Right forelimb (tissue), 1 donor: ENCODE results near the gene VPS35.
"Not testable (repeated sequence)": the region's sequence is repeated elsewhere in the genome, so short reads cannot be mapped to it uniquely, and the experiment has no call there.

ENCODE experiments used
- DNase-seq: peaks from one replicate; pipeline ENCODE4 v3.0.0-alpha.2; 2018

The VPS35 gene

DNA sequence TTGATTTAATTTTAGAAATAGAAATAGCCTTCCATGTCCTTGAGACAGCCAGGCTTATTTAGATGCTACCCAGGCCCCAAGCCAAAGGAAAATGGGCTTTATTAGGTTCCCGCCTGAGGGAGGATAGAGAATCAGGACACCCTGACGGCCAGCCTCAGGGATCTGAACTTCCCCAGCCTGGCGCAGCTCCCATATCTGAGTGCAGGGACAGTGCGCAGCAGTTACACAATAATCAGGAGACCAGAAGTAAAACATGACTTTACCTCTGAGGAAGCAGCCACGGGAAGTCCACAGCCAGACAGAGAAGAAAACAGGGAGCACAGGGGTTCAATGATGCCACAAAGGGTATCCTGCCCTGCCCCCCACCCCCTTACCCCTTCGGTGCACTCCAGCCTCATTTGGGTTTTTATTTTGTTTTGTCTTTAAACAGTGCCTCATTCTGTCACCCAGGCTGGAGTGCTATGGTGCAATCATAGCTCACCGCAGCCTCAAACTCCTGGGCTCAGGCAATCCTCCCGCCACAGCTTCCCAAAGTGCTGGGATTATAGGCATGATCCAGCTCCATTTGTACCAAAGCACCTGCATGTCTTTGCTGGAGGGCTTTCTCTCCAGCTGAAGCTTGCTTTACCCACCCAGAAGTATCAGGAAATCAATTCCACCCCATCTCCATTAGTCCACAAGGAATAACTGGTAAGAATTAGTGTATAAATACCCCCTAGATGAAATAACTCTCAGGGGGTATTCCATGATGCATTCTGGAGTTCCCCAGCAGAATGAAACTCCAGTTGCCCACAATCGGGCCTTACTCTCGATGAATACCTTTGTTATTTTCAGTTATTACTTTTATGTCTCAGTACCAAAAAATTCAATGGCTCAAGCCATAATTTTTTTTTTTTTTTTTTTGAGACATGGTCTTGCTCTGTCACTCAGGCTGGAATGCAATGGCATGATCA is 22.4 kb upstream of the VPS35 start:
- DNase-seq: no peak

DNA sequence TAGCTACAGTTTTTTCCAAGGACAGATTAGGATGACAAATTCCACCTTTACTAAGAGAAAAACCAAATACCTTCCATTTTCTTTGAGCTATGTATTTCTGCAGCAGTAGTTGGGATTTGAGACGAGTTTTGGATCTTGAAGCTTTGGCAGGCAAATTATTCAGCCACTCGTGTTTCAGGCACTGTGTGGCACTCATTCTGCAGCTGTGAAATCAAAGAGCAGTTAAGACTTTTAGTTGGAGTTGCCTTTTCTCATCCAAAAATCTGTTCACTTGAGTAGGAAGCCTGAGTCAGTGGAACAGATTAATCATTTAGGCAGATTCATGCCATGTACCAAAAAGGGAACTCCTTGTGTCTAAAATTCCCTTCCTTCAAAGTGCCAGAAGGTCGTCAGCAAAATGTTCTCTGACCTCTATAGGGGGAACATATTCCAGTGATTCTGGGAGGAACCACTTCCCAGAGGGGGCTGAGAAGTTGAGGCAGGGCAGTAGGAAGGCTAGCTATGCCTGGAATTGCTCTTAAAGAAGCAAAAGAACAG is 20.6 kb upstream of the VPS35 start:
- DNase-seq: no peak

DNA sequence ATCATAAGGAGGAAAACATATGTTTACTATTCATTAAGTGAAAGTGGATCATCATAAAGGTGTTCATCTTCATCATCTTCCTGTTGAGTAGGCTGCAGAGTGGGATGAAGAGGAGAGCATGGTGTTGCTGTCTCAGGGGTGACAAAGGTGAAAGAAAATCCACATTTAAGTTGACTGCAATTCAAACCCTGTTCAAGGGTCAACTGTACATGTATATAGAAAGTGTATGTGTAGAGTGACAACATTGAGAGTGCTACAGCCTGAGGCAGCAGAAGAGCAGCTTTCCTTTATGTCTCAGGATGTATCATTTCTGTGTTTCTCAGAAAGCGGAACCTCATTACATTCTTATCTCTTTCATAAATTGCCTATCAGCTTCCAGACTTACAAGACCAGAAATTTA is 17.7 kb upstream of the VPS35 start:
- DNase-seq: no peak

DNA sequence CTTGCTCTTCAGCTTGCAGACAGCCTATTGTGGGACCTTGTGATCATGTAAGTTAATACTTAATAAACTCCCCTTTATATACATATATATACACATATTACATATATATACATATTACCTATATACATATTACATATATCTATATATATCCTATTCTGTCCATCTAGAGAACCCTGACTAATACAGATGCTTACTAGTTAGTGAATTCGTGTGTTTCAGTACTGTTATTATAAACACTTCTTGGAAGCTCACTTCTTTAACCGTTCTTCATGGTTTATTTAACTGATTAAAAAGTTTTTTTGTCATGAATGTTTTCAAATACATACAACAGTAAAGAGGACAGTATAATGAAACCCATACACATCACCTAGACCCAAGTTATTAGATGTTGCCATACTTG is 13.1 kb upstream of the VPS35 start:
- DNase-seq: no peak

DNA sequence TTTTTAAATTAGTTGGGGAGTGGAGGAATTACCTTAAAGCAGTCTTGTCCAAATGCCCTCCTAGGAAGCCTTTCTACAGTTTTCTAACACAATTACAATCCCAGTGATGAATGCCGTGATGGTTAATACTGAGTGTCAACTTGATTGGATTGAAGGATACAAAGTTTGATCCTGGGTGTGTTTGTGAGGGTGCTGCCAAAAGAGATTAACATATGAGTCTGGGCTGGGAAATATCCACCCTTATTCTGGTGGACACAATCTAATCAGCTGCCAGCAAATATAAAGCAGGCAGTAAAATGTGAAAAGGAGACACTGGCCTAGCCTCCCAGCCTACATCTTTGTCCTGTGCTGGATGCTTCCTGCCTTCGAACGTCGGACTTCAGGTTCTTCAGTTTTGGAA is 12.6 kb upstream of the VPS35 start:
- DNase-seq: no peak

DNA sequence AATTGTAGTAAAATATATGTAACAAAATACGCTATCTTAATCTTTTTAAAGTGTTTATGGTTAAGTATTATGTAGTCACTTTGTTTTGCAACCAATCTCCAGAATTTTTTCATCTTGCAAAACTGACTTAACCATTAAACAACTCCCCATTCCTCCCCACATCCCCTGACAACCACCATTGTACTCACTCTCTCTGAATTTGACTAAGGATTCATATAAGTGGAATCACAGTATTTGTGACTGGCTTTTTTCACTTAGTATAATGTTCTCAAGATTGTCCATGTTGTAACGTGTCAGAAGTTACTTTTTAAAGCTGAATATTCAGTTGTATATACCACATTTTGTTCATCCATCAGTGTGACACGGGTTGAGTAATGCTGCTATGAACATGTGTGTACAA is 11.1 kb upstream of the VPS35 start:
- no peak for DNase-seq

DNA sequence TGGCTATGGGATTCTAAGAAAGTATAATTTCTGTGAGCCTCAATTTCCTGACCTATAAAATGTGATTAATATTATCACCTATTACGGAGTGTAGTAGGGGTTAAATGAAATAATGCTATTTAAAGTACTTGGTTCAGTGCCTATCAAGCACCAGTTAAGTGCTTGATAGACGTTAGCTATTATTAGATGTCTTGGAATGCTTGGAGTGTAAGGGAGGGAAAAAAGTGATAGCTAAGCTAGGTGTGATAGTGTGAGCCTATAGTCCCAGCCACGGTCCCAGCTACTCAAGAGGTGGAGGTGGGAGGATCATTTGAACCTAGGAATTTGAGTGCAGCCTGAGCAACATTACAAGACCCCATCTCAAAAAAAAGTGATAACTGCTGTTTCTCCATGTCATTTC is 8.0 kb upstream of the VPS35 start:
- no peak for DNase-seq

DNA sequence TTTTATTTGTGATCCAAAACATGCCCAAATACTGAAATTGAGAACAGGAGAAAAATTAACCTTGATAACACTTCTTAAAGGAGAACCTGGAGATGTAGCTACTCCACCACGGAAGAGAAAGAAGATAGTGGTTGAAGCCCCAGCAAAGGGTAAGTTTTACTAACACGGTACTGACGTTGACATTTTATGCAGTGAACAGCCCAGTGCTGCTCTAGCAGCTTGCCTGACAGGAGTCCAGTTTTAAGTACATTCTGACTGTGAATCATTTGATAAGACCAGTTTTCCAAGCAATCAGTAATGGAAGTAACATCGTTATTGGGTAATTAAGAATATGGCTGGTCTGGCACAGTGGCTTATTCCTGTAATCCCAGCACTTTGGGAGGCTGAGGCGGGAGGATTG is 7.0 kb upstream of the VPS35 start:
- DNase-seq: no peak

DNA sequence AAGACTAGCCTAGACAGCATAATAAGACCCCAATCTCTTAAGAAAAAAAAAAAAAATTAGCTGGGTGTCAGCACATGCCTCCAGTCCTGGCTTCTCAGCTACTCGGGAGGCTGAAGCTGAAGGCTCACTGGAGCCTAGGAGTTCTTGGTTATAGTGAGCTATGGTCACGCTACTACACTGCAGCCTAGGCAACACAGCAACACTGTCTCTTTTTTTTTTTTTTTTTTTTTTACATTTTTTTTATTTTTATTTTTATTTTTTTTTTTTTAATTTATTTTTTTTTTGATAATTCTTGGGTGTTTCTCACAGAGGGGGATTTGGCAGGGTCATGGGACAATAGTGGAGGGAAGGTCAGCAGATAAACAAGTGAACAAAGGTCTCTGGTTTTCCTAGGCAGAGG is 4.6 kb upstream of the VPS35 start:
- no peak for DNase-seq

DNA sequence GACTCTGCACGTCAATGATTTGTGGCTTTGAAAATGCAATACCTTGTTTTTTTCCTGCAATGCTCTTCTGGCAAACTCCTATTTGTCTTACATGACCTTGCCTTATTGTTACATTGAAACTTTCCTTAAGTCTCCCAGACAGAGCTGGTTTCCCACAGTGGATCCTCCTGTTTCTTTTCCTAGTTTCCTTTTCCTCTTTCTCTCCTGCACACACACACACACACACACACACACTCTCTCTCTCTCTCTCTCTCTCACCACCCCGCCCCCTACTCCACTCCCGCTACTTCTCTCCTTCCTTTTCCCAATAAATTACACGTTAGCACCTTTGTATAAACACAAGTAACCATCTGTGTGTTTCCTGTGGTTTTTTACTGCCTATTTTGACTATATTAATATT is 2.7 kb upstream of the VPS35 start:
- no peak for DNase-seq

DNA sequence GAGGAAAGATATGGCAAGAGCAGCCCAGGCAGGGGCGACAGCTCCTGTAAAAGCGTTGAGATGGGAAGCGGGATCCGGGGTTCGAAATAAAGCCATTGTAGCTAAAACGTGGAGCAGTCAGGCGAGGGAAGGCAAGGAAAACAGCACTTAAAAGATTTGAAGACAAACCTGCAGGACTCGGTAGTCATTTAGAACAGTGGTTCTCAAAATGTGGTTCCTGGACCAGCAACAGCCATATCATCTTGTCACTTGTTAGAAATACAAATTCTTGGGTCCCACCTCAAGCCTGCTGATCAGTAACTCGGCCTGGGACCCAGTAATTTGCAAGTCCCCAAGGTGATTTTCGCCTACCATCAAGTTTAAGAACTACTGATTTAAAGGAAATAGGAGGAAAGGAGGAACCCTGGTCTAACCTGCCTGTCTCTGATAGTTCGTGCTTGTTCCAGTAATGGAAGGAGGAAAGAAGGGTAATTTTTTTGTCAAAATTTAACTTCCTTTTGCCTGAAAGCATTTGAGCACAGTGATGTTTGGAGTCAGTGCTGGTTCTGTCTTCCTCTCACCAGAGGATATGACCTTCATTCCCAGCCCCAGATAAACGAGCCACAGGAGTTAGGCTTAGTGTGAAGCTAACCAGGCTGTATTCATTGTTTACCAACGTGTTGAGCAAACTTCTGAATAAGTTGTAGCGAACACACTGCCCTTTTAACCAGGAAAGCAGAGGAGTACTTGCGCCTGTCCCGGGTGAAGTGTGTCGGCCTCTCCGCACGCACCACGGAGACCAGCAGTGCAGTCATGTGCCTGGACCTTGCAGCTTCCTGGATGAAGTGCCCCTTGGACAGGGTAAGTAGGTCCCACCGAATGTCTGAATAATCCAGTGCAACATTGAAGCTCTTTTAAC is 1.6 kb upstream of the VPS35 start:
- no peak for DNase-seq

DNA sequence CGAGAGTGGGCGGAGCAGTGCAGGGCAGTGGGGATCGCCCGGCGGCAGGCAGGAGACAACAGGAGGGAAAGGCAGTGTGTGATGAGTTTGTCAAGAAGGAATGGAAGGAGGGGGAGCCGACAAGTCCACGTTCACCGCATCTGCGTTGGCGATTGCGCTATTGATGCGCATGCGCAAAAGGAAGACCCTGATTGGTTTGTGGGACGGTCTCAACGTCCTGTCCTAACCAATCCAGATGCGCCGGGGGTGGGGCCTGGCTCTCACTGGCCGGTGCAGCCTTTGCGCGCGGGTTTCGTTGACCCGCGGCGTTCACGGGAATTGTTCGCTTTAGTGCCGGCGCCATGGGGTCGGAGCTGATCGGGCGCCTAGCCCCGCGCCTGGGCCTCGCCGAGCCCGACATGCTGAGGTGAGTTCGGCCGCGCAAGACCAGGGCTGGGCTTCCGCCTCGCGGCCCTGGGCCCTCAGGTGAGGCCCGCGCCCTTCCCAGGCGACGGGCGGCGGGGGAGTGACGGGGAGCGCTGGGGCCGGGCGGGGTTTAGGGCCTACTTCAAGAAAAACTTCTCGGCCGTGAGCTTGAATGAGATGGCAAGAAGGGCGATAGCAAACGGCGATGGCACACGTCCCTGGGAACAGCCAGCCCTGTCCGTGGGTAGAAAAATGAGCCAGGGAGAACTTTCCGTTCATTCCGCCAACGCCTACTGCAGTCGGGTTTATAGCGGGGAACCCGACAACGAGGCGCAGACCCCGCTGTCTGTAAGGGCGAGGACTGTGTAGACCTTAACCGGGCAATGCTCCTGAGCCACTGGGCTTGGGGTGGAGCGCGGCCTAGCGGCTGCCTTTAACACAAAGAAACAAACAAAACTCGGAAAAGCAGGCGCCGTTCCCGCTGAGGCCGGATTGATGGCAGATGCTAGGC is 645 bp upstream of the VPS35 start, which contains the start of gene ORC6:
Gene ORC6, plus strand, starts transcription at position 295 of the 916 bp plus-strand sequence. Its CDS starts 47 bp downstream, at position 342.
- peak; percentile 97 for DNase-seq

DNA sequence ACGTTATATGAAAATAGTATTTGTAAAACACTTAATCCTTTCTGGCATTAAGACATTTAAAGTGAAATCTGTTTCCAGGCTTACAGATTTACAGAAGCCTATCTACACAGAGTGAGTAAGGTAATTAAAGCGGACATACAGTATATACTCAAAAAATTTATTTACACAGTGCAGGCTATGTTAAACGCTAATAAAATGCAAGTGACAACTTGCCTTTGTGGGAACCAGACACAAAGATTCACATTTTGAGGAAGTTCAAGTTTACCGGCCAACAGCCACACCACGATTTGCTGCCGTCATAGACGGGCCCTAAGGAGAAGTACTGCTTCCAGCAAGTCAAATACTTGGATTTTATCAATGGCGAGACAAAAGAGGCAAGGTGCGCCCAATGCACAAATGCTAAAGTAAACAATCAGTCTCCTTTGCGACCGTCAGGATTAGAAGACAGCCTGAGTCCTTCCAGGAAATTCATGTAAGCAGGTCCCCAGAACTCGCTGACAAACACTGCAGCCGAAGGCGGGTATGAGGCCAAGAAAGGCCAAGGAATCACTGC is 801 bp downstream of the VPS35 start:
- DNase-seq: peak; percentile 73

DNA sequence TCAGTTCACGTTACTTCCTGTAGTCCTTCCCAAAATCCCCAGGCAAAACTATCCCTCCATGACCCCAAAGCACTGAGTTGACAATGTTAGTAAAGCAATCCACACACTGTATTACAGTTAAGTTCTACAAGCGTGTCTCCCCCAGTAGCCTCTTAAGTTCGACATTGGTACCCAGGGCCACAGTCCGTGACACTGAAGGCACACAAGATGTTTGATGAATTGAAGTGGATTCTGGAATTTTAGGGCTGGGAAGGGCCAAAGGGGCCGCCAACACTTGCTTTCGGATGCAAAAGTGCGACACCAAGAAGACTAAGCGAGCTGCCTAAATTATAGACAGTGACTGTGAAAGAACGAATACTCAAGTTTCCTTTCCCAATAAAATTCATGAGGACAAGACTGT is 1.5 kb downstream of the VPS35 start:
- DNase-seq: no peak

DNA sequence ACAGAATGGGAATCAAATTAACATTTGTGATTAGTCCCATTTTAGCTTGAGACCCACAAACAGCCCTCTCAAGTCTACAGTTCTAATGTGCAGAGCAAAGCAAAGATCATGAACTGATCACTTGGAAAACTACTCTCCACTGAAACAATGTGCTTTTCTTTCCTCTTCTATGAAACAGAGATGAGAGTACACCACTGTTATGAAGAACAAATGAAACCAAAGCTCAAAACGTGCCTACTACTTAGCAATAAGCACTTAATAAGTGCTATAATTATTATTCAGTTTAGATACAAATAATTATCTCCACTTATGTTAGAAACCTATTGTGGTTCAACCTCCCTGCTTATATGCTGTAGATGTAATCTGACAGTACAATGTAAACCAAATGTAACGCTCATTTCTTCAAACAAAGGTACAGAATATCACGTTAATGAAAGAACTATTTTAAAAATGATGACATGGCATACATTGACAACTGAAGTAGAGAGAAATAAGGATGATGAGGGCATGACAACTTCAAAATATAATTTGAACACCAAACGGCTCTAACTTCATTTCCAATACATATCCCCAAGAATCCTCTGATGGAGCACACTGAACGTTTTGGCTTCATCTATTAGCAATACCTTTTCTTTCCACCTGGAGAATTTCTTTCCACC is 2.0 kb downstream of the VPS35 start:
- DNase-seq: no peak

DNA sequence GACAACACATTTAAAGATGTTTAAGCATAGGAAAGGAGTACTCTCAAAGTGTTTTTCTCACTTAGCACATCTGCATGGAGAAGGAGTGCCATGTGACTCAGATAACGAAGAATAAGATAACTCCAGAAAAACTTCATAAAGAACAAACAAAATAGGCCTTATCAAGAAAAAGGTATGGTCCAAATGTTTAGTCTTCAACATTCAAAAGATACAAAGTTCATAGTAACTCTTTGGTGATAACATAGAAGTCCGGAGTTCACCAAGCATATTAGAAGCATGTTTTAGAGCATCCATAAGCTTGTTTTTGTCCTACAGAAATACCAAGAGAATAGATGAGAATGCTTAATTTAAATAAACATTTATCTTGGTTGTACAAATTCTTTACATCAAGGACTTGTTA is 7.1 kb downstream of the VPS35 start:
- DNase-seq: not testable (repeated sequence)

DNA sequence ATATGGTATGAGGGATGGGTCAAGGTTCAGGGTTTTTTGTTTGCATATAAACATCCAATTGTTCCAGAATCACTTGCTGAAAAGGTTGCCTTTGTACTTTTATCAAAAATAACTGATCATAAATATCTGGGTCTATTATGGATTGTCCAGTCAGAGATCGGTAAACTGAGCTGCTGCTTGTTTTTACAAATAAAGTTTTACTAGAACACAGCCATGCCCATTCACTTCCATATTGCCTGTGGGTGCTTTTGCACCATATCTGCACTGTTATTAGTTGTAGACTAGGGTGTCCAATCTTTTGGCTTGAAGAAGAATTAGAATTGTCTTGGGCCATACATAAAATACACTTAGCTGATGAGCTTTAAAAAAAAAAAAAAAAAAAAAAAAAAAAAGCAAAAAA is 11.0 kb downstream of the VPS35 start:
- not testable (repeated sequence) for DNase-seq

DNA sequence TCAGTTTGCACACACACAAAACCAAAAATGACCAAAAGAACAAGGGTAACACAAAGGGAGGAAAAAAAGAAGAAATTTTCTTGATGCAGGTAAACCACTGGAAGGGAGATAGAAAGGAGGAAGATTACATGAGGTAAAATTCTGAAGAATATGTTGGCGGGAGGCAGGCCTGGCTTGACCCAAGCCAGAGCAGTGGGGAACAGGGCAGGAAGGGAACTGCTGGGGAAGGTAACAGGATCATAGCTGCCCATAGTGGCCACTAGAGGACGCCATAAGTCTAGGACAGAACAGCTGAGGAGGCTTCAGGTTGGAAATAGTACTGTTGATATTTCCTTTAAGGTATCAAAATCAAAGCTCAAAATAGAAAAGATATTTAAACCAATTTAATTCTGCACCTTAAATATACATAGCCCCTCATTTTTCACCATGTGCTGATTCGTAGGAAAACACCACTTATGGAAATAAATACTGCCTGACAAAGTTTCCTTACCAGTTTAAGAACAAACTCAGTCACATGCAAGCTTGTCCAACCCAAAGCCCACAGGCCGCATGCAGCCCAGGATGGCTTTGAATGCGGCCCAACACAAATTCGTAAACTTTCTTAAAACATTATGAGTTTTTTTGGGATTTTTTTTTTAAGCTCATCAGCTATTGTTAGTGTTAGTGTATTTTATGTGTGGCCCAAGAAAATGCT is 15.5 kb downstream of the VPS35 start:
- no peak for DNase-seq

DNA sequence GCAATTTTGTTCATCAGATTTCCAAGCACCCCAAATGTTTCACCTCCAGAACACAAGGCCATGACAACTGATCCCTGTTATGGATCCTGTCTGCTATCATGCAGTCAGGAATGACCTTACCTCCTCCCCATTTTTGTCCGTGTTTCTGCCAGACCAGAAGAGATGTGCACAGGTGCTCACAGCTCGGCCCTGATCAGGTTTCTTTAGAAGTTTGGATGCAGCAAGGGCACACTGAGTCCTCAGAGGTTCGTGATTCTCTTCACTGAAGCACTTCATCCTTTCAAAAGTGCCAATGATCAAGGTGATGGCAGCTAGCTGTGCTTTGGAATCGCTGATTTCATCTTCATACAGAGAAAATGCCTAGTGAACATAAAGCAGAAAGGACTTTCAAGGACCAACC is 26.9 kb downstream of the VPS35 start:
- no peak for DNase-seq

DNA sequence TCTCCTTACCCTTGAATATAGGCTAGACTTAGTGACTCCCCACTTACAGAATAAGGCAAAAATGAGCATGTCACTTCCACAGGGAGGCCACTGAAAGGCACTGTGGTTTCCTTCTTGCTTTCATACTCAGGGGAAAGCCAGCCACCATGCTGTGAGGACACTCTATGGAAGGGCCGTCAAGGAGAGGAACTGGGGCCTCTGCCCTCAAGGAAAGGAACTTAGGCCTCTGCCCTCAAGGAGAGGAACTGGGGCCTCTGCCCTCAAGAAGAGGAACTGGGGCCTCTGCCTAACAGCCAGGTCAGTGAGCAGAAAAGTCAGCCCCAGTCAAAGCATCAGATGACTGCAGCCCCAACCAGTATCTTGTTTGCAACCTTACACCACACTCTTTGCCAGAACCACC is 30.1 kb downstream of the VPS35 start:
- DNase-seq: no peak

DNA sequence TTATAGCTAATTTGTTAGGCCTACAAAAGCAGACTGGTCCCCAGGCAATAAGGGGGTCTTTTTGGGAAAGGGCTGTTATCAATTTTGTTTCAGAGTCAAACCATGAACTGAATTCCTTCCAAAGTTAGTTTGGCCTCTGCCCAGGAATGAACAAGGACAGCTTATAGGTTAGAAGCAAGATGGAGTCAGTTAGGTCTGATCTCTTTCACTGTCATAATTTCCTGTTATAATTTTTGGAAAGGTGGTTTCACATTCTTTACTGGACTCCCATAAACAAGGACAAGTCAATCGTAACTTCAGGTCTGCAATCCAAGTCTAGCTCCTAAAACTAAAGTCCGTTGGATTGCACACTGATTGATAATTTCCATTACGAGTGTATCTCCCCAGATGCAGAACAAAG is 37.7 kb downstream of the VPS35 start:
- DNase-seq: no peak
